GM11168 (cell line): ENCODE data around the gene BTAF1.
"Not testable (repeated sequence)": the region's sequence is repeated elsewhere in the genome, so short reads cannot be mapped to it uniquely, and the experiment has no call there.

ENCODE experiments used
- in situ Hi-C: fragments of 300-500 bp; cut with MboI; formaldehyde crosslinking; loops from one replicate; pipeline ENCODE4 v1.12.0; 2022; ENCODE audit warnings: low sequenced_read_pairs; ENCODE audit not compliant: unreplicated experiment

The BTAF1 gene

GRCh38 chr10:91975438-91975837 lies 51.9 kb downstream of the BTAF1 start:
- in situ Hi-C loops: no loop called here

GRCh38 chr10:91976317-91977051 lies 52.9 kb downstream of the BTAF1 start:
- in situ Hi-C loops: no loop called here

GRCh38 chr10:91977491-91977890 lies 53.9 kb downstream of the BTAF1 start:
- in situ Hi-C loops: no loop called here

- in situ Hi-C loops: no loop called here
Observed at GRCh38 chr10:91978585-91978984, 55.0 kb downstream of the BTAF1 start.

- in situ Hi-C loops: no loop called here
Observed at GRCh38 chr10:91980319-91980718, 56.7 kb downstream of the BTAF1 start.

GRCh38 chr10:91983416-91983815 lies 59.8 kb downstream of the BTAF1 start:
- in situ Hi-C loops: no loop called here

GRCh38 chr10:91987397-91988037 lies 63.9 kb downstream of the BTAF1 start:
- in situ Hi-C loops: no loop called here

- in situ Hi-C loops: no loop called here
Observed at GRCh38 chr10:91992031-91992430, 68.5 kb downstream of the BTAF1 start.

GRCh38 chr10:91996266-91996665 lies 72.7 kb downstream of the BTAF1 start:
- in situ Hi-C loops: no loop called here

GRCh38 chr10:92001581-92001980 lies 78.0 kb downstream of the BTAF1 start:
- in situ Hi-C loops: no loop called here

GRCh38 chr10:92001995-92002394 lies 78.4 kb downstream of the BTAF1 start:
- in situ Hi-C loops: no loop called here

GRCh38 chr10:92003258-92003657 lies 79.7 kb downstream of the BTAF1 start:
- in situ Hi-C loops: no loop called here

- in situ Hi-C loops: no loop called here
Observed at GRCh38 chr10:92005978-92006377, 82.4 kb downstream of the BTAF1 start.

GRCh38 chr10:92009445-92009844 lies 85.9 kb downstream of the BTAF1 start:
- in situ Hi-C loops: no loop called here

- in situ Hi-C loops: no loop called here
Observed at GRCh38 chr10:92010047-92010735, 86.6 kb downstream of the BTAF1 start.

GRCh38 chr10:92011560-92012214 lies 88.1 kb downstream of the BTAF1 start:
- in situ Hi-C loops: no loop called here

- in situ Hi-C loops: no loop called here
Observed at GRCh38 chr10:92014620-92015019, 91.0 kb downstream of the BTAF1 start.

- in situ Hi-C loops: no loop called here
Observed at GRCh38 chr10:92024700-92025099, 101.1 kb downstream of the BTAF1 start.

- in situ Hi-C loops: not testable (repeated sequence)
Observed at GRCh38 chr10:92025340-92025739, 101.8 kb downstream of the BTAF1 start.

GRCh38 chr10:92027141-92027540 lies 103.6 kb downstream of the BTAF1 start:
- in situ Hi-C loops: no loop called here

- in situ Hi-C loops: no loop called here
Observed at GRCh38 chr10:92031580-92031979, 108.0 kb downstream of the BTAF1 start.
